Measurements from ENCODE around the gene ITGAE.

Gene ITGAE

GRCh38 chr17:3802461-3803307 is 1.7 kb upstream of the ITGAE start:
- Histone ChIP-seq H3K4me2 (ENCODE audit: low read depth, low read length, poor library complexity, severe bottlenecking) (no peak overlapping the region), H3K9ac (ENCODE audit: low read depth, low read length, poor library complexity, severe bottlenecking) (no peak overlapping the region), H3K4me3 (ENCODE audit: low read length, poor library complexity, severe bottlenecking) (no peak overlapping the region), H3K79me2 (ENCODE audit: insufficient read depth, low read length) (no peaks in the 10 kb centered on the region), H4K20me1 (ENCODE audit: insufficient read depth, low read length, poor library complexity, severe bottlenecking) (no peaks in the 10 kb centered on the region), H2AFZ (ENCODE audit: low read length) (no peak overlapping the region), H3K9me2 (replicated peaks; ENCODE audit: low read depth, low read length) (no peaks in the 10 kb centered on the region), H3F3A (ENCODE audit: low read depth) (no peaks in the 10 kb centered on the region), H3K36me3 (ENCODE audit: insufficient read depth, low read length) (peaks cover 9% of the 10 kb centered on the region; the same call in 1 of the 2 replicates), H3K27me3 (ENCODE audit: insufficient read depth, low read length, poor library complexity, severe bottlenecking) (no peaks in the 10 kb centered on the region), H3K9me3 (ENCODE audit: insufficient read depth, low read depth, low read length) (no peaks in the 10 kb centered on the region), H3K4me1 (ENCODE audit: insufficient read depth, low read length, poor library complexity, severe bottlenecking) (peaks cover 33% of the 10 kb centered on the region)
- TF ChIP-seq EZH2phosphoT487 (IDR thresholded peaks at IDR 0.05; ENCODE audit: borderline replicate concordance) (no peak), CTCF (conservative IDR thresholded peaks at IDR 0.05; ENCODE audit: low read length) (no peak)

- H3K9me2 ChIP-seq (replicated peaks; ENCODE audit: low read depth, low read length): no peaks in the 10 kb centered on the region
- no peak overlapping the region for H3K4me3 ChIP-seq (ENCODE audit: low read length, poor library complexity, severe bottlenecking)
- H3K79me2 ChIP-seq (ENCODE audit: insufficient read depth, low read length): no peaks in the 10 kb centered on the region
- no peaks in the 10 kb centered on the region for H3K27me3 ChIP-seq (ENCODE audit: insufficient read depth, low read length, poor library complexity, severe bottlenecking)
- peaks cover 36% of the 10 kb centered on the region for H3K4me1 ChIP-seq (ENCODE audit: insufficient read depth, low read length, poor library complexity, severe bottlenecking)
- TF ChIP-seq EZH2phosphoT487 (IDR thresholded peaks at IDR 0.05; ENCODE audit: borderline replicate concordance) (no peak), CTCF (conservative IDR thresholded peaks at IDR 0.05; ENCODE audit: low read length) (no peak)
- H3K9ac ChIP-seq (ENCODE audit: low read depth, low read length, poor library complexity, severe bottlenecking): no peak overlapping the region
- no peaks in the 10 kb centered on the region for H4K20me1 ChIP-seq (ENCODE audit: insufficient read depth, low read length, poor library complexity, severe bottlenecking)
- peaks cover under 1% of the 10 kb centered on the region; the same call in 1 of the 2 replicates for H3K36me3 ChIP-seq (ENCODE audit: insufficient read depth, low read length)
- no peaks in the 10 kb centered on the region for H3F3A ChIP-seq (ENCODE audit: low read depth)
- no peak overlapping the region for H2AFZ ChIP-seq (ENCODE audit: low read length)
- H3K9me3 ChIP-seq (ENCODE audit: insufficient read depth, low read depth, low read length): no peaks in the 10 kb centered on the region
- no peak overlapping the region for H3K4me2 ChIP-seq (ENCODE audit: low read depth, low read length, poor library complexity, severe bottlenecking)
These were observed 804 bp upstream of the ITGAE start for GRCh38 chr17:3801792-3802191.

- no peak overlapping the region for H3K4me2 ChIP-seq (ENCODE audit: low read depth, low read length, poor library complexity, severe bottlenecking)
These were observed 359 bp upstream of the ITGAE start for GRCh38 chr17:3801347-3801746.

More at GRCh38 chr17:3801347-3801746, 359 bp upstream of the ITGAE start:
- H3K4me1 ChIP-seq (ENCODE audit: insufficient read depth, low read length, poor library complexity, severe bottlenecking): peaks cover 40% of the 10 kb centered on the region
- no peaks in the 10 kb centered on the region for H3K9me2 ChIP-seq (replicated peaks; ENCODE audit: low read depth, low read length)
- H3F3A ChIP-seq (ENCODE audit: low read depth): no peaks in the 10 kb centered on the region
- no peaks in the 10 kb centered on the region for H3K27me3 ChIP-seq (ENCODE audit: insufficient read depth, low read length, poor library complexity, severe bottlenecking)
- no peaks in the 10 kb centered on the region for H3K36me3 ChIP-seq (ENCODE audit: insufficient read depth, low read length)
- H3K9me3 ChIP-seq (ENCODE audit: insufficient read depth, low read depth, low read length): no peaks in the 10 kb centered on the region
- H2AFZ ChIP-seq (ENCODE audit: low read length): no peak overlapping the region
- H3K9ac ChIP-seq (ENCODE audit: low read depth, low read length, poor library complexity, severe bottlenecking): no peak overlapping the region
- H3K79me2 ChIP-seq (ENCODE audit: insufficient read depth, low read length): no peaks in the 10 kb centered on the region
- no peaks in the 10 kb centered on the region for H4K20me1 ChIP-seq (ENCODE audit: insufficient read depth, low read length, poor library complexity, severe bottlenecking)
- H3K4me3 ChIP-seq (ENCODE audit: low read length, poor library complexity, severe bottlenecking): no peak overlapping the region
- TF ChIP-seq EZH2phosphoT487 (IDR thresholded peaks at IDR 0.05; ENCODE audit: borderline replicate concordance) (no peak), CTCF (conservative IDR thresholded peaks at IDR 0.05; ENCODE audit: low read length) (no peak)

Data from Loucy (cell line).